Fibroblast of the conjunctiva (primary cell): ENCODE measurements around the gene TRPT1.

Experiments used
- DNase-seq: peaks from one replicate; pipeline ENCODE4 v3.0.0-alpha.2; 2010; ENCODE audit warnings: low read depth

The TRPT1 gene

DNA sequence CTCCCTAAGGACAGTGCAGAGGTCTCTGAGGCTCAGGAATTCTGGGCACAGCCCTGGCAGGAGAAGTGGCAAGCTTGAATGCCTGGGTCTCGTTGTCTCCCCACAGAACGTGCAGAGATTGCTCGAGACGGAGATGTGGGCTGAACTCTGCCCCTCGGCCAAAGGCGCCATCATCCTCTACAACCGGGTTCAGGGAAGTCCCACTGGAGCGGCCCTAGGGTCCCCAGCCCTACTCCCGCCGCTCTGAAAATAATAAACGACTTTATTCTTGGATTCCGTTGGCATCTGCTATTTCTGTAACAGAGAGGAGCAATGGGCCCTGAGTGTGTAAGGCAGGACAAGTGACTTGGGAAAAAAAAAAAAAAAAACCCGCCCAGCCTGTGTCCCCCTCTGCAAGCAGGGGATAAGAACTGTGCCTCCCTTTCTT lies 3.8 kb upstream of the TRPT1 start:
- DNase-seq: no peak

DNA sequence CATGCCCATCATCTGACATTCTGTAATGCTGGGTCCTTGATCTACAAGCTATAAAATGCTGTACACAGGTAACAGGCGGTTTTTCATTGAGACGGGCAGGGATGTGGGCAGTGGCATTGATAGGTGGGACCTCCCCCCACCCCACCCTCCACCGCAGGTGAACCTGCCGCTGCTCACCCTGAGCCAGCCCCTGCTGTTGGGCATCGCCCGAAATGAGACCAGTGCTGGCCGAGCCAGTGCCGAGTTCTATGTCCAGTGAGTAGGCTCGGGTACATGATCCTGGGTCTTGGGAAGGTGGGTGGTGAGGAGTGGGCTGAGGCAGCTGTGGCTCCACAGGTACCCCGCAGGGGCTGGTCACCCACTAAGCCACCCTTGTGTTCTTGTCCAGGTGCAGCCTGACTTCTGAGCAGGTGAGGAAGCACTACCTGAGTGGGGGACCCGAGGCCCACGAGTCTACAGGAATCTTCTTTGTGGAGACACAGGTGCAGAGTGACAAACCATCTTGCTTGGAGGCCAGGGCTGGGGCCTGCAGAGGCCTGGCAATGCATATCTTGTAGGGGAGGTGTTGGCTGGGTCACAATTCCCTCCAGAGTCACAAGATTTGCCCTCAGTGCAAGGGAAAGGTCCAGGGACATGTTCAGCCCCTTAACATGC lies 3.2 kb upstream of the TRPT1 start:
- no peak for DNase-seq

DNA sequence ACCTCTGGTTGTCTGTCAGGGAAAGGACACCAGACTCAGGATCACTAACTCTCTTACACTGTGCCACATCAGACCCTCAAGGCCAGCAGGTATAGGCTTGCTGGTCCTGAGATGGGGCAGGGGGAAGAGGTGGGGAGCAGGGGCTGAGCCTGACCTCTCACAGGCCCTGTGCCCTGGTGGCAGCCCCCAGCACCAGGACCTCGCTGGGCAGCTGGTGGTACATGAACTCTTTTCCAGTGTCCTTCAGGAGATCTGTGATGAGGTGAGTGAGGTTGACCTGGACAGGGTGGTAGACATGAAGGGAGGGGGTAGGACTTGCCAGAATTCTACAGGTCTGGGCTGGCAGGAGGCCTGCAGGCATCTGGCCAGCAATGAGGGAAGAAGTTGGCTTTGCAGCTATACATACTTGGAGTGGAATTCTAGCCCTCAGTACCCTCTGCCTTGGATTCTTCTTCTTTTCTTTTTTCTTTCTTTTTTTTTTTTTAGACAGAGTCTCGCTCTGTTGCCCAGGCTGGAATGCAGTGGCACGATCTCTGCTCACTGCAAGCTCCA lies 1.5 kb upstream of the TRPT1 start:
- no peak for DNase-seq

DNA sequence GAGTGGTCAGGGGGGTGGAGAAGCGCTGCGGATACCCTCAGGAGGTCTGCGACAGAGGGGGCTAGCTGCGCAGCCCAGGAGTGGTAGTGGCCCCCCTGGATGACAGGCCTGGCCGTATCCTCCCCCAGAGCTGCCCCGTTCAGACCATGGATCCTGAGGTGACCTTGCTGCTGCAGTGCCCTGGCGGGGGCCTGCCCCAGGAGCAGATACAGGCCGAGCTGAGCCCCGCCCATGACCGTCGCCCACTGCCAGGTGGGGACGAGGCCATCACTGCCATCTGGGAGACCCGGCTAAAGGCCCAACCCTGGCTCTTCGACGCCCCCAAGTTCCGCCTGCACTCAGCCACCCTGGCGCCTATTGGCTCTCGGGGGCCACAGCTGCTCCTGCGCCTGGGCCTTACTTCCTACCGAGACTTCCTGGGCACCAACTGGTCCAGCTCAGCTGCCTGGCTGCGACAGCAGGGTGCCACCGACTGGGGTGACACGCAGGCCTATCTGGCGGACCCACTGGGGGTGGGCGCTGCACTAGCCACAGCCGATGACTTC lies 593 bp upstream of the TRPT1 start:
- DNase-seq: no peak

DNA sequence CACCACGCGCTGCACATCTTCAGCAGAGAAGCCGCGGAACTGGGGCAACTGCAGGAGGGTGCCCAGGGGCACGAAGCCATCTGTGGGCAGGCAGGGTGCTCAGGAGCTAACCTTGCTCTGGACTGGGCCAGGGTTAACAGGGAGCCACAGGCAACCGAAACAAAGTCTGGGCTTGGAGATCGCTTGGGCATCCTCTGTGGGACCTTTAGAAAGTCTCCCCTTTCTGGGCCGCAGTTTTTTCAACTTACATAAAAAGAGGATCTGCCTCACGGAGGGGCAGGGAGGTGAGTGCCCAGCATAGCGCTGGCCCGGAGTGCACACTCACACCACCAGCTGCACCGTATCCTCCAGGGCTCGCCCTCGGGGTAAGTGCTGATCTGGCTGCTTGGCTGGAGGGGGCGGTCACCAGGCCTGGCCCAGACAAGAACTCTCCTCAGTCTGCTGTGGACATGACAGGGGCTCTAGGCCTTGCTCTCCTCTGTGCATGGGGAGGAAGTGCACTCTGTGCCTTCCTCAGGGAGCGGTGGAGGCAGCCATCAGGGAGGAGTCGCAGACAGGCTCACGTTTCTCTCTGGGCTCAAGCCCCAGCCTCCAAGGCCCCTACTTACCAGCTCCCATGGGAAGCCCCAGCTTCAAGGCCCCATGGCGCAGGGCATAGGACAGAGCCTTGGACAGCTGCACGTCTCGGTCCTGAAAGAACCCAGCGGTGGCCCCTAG lies 937 bp downstream of the TRPT1 start:
- DNase-seq: no peak

DNA sequence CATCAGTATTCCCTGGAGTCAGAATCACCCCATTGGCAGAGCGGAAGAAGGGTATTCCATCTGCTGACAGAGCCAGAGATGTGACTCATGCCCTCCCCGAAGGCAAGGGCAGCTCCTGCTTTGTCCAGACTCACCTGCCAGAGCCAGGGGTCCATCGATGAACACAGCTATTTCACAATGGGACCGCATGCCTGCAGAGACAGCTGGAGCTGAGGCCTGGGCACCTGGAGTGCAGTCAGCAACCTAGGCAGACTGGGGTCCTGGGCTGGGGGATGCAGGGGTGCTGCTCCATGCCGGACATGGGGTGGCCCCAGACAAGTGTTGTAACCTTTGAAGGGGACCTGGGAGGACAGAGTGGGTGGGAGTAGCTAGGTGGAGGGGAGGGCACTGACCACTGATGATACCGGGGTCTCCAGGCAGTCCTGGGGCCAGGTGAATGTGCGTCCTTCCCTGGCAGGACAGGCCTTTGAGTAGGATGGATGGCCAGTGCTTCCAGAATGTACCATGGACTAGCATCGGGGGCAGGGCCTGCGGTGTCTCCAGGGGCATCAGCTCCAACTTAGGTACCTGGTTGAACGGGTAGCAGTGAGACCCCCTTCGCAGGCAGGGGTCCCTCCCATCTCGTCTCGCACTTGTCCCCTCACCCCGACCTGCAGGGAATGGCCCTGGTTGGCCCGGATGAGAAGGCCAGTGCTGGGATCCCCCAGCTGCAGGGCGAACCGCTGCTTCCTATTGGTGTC lies 1.7 kb downstream of the TRPT1 start:
- DNase-seq: no peak

DNA sequence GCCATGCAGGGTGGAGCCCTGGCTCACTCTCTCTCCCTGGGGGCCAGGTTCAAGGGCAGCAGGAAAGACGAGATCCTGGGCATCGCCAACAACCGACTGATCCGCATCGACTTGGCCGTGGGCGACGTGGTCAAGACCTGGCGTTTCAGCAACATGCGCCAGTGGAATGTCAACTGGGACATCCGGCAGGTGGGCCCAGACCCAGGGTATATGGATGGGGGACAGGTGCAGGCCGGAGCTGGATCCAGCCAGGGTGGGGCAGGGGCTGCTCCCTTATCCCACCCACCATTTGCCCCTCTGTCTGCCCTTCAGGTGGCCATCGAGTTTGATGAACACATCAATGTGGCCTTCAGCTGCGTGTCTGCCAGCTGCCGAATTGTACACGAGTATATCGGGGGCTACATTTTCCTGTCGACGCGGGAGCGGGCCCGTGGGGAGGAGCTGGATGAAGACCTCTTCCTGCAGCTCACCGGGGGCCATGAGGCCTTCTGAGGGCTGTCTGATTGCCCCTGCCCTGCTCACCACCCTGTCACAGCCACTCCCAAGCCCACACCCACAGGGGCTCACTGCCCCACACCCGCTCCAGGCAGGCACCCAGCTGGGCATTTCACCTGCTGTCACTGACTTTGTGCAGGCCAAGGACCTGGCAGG lies 2.9 kb downstream of the TRPT1 start:
- no peak for DNase-seq

DNA sequence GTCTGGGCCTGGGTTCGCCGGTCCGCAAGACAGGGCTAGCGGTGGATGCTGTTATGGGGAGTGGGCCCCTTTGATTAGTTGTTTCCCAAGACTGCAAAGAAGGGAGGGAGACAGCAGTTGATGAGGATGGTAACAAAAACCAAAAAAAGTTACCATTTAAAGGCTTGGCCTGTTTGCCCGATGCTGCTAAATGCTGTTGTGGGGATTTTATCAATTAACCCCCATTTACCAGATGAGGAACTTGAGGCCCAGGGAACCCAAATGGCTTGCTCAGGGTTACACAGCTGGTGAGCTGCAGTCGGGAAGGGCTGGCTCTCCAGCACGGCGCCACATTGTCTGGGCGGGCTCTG lies 3.4 kb downstream of the TRPT1 start:
- no peak for DNase-seq

DNA sequence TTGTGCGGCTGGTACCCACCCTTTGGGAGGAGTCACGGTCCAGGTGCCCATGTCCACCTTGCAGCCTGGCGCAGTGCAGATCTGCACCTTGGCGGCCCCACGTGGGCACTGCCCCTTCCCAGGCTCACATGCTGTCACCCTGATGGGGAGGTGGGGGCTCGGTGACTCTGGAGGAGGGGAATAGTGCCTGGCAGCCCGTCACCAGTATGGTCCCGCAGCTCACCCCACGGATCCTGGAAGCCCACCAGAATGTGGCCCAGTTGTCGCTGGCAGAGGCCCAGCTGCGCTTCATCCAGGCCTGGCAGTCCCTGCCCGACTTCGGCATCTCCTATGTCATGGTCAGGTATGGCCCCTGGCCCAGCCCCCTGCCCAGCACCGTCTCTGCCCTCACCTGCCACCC lies 5.2 kb downstream of the TRPT1 start:
- DNase-seq: no peak

DNA sequence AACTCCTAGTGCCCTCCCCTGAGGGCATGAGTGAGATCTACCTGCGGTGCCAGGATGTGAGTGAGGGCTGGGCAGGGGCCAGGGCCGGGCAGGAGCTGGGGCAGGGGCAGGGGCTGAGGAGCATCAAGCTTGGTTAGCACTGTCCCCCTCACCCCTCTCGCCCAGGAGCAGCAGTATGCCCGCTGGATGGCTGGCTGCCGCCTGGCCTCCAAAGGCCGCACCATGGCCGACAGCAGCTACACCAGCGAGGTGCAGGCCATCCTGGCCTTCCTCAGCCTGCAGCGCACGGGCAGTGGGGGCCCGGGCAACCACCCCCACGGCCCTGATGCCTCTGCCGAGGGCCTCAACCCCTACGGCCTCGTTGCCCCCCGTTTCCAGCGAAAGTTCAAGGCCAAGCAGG lies 5.7 kb downstream of the TRPT1 start:
- no peak for DNase-seq

DNA sequence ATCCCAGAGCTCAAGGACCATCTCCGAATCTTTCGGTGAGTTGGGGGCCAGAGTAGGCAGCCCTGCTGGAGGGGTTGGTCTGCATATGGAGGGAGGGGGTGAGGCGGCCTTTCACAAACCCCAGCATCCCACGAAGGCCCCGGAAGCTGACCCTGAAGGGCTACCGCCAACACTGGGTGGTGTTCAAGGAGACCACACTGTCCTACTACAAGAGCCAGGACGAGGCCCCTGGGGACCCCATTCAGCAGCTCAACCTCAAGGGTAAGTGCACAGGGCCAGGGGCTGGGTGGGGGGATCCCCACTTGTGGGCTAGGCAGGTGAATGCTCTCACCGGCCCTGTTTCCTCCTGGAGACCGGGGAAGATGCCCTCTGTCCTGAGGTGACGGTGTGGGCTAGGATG lies 6.2 kb downstream of the TRPT1 start:
- DNase-seq: no peak

DNA sequence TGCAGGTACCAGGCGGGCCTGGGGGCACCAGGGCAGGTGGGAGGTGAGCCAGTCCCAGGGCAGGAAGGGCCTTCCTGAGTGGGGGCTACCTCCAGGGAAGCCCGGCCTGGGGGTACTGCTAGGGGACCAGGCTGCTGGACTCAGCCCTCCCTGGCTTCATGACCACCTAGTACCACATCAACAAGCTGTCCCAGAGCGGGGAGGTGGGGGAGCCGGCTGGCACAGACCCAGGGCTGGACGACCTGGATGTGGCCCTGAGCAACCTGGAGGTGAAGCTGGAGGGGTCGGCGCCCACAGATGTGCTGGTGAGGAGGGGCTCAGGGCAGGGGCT lies 6.7 kb downstream of the TRPT1 start:
- DNase-seq: no peak

DNA sequence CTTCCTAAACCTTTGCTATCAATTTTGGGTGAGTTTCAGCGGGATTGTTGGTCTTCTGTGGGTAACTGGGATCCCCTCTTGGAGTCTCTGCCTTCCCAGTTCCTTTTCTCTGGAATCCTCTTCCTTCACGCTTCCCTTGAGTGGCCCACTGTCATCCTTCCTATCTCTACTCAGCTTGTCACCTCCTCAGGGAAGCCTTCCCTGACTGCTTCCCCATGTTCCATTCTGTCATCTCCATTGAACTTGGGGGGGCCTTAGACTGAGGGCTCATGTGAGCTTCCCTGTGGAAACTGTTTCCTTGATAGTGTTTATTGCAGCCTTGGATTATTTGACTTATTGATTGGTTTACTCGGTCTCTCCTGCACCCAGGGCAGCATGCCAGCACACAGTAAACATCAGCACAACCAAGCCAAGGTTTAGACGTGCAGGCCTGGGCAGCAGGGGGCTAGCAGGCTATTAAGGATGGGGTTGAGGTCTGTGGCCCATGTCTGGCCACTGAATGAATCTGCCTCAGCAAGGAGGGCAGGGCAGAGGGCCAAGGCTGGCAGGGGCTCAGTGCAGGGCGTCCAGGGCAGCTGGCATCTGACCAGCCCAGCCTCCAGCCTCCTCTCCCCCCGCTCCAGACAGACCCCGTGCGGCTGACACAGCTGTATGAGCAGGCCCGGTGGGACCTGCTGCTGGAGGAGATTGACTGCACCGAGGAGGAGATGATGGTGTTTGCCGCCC lies 7.2 kb downstream of the TRPT1 start:
- DNase-seq: no peak

DNA sequence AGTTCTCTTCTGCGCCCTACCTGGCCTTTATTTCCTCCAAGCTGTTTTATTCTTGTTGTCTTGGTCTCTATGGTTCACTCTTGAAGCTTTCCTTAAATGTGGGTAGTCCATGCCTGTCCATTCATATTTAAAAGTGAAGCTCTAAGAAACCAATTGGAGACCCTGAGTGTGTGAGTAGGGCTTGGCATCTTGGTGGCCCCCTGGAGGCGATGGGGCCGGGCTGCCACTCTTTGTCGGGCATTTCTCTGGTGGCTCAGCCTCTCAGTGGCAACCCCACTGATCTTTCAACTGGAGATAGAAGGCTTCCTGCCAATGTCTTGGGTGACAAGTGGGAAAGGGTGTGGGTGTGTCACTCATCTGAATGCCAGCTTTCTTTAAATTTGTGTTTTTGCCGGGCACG lies 9.1 kb downstream of the TRPT1 start:
- no peak for DNase-seq

DNA sequence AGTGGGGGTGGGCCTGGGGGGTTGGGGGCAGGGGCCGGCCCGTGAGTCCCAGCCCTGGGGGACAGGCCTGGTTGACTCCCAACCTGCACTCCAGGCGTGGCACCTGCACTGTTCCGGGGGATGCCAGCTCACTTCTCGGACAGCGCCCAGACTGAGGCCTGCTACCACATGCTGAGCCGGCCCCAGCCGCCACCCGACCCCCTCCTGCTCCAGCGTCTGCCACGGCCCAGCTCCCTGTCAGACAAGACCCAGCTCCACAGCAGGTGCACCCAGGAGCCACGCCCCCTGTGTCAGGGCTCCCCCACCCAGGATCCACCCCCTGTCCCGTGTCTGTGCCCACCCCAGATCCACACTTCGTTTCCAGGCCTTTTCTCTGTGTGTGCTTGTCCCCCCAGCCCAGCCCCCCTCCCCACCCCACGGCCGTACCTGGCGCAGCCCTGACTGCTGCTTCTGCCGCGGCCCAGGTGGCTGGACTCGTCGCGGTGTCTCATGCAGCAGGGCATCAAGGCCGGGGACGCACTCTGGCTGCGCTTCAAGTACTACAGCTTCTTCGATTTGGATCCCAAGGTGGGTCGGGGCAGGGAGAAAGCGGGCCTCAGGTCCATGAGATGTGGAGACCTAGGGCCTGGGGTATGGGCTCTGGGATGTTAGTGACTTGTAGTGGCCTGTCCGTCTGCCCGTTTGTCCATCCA lies 14.7 kb downstream of the TRPT1 start:
- DNase-seq: no peak

DNA sequence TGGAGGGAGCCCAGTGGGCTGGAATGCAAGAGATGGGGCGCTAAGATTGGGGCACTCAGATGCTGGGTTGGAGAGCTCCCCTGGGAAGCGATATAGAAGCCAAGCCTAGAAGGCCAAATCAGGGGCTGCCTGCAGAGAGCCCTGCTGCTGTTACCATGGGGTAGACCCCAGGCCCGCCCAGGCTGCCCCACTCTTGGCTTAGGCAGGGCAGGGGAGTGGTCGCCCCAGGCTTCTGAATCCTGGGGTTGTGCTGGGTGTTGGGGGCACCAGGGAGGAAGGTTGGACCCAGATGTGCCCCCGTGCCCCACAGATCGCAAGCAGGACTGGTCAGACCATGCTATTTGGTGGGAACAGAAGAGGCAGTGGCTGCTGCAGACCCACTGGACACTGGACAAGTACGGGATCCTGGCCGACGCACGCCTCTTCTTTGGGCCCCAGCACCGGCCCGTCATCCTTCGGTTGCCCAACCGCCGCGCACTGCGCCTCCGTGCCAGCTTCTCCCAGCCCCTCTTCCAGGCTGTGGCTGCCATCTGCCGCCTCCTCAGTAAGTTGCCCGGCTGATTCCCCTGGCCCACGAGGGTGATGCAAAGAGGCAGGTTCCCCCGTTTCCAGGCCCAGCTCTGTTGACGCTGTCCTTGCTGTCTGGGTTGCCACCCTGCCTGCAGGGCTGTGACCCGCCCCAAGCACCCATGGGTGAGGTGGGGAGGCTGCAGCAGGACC lies 15.5 kb downstream of the TRPT1 start:
- no peak for DNase-seq

DNA sequence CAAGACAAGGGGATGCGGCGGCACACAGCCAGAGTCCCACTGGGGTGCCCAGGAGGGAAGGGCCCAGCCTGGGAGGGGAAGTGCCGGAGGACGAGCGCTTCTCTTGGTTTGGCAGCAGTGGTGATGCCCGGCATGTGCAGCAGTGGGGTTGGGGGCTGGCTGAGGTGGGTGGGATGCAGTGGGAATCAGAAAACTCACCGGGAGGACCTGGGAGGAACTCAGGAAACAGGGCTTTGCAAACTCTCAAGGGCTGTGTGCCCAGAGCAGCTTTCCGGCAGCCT lies 16.5 kb downstream of the TRPT1 start:
- DNase-seq: no peak

DNA sequence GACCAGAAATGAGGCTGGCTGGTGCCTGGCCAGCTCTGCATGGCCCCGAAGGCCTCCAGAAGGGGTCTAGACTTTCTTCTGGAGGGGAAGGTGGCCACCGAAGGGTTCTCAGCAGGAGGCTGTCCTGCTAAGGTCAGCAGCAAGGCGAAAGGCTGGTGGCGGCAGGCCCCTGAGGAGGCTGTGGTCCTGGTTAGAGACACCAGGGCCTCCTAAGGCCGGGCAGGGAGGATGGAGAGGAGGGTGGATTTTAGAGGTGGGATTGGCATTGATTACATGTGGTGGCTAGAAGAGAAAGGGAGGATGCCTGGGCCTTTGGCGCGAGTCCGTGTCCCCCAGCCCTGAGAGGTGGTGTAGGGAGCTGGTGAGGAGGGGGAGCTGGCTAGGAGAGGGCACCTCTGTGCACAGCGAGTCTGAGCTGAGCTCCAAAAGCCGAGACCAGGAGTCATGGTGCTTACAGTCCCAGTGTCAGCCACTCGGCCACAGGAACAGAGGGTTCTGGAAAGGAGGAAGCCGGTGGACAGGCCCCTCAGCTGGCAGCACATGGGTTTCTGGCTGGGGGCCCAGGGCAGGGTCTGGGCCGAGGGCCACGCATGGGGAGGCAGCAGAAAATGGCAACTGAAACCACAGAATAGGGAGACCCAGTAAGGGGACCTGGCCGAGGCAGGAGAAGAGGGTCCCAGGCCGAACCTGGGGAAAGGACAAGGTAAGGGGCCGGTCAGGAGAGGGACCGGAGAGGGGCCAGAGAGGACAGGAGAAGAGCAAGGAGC lies 17.0 kb downstream of the TRPT1 start:
- no peak for DNase-seq

DNA sequence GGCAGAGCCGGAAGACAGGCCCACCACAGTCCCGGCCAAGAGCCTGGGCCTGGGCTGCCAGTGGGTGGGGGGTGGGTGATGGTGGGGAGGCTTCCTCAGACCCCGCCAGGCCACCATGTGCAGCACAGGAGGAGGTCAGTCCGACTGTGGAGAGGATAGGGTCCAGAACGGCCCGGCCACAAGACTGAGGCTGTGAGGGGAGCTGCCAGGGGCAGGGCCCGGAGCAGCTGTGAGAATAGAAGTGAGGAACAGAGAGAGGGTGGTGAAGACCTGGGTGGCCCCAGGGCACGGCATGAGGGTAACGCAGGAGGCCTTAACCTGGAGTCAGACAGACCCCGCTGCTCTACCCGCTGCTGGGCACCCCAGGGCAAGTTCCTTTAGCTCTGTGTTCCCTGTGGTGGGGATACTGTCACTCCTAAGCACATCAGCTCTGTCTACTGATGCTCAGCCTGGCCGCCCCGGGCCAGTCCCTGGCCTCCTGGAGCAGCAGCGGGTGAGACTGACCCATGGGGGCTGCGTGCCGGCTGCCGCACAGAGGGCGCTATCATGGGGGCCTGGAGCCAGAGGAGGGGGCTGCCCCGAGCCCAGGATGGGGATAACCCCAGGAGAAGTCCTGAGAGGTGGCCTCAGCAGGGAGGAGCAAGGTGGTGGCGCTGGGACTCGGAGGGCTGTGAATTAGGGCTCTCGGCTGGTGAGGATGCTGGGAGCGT lies 17.7 kb downstream of the TRPT1 start:
- no peak for DNase-seq
